ENCODE data around the gene BROX.
"Not testable (repeated sequence)": the region's sequence is repeated elsewhere in the genome, so short reads cannot be mapped to it uniquely, and the experiment has no call there.

Gene BROX, protein sequence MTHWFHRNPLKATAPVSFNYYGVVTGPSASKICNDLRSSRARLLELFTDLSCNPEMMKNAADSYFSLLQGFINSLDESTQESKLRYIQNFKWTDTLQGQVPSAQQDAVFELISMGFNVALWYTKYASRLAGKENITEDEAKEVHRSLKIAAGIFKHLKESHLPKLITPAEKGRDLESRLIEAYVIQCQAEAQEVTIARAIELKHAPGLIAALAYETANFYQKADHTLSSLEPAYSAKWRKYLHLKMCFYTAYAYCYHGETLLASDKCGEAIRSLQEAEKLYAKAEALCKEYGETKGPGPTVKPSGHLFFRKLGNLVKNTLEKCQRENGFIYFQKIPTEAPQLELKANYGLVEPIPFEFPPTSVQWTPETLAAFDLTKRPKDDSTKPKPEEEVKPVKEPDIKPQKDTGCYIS

DNA sequence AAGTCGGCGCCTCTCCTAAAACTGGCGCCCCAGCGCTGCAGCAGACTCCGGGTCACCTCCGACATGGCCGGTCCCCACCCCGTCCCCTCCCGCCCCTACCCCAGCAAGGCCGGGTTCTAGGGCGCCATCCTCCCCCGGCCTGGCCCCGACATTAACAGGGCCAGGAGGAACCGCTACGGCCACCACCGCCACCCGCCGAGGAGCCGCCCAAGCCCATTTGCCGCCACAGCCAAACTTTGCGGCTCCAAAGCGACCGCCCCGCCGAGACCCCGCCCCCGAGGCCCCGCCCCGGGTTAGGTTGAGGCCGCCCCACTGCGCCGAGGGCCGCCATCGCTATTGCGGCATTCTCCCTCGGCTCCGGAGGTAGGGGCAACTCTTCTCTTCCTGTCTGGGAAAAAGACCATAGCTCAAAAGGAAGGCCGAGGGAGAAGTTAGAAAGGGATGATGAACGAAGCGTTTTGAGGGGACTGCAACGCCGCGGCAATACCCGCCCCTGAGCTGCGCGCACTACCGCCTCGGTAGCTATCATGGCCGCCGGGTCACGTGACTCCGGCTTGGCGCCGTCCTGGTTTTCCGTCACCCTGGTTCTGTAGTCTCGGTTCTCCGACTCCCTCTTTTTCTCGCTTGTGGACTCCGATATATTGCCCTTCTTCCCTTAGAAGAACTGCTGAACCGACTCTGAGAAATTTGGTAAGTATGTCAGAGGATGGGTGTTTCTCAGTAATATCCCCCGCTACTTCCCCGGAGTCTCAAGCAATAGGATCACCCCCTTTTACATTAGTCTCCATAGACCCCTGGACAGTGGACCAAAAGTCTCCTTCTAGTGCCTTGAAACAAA, at the start of gene BROX, which contains the start of gene AIDA:
BROX (plus strand) TSS at position 312 of the 838 bp plus-strand sequence. CDS start 3,136 bp downstream, outside the sequence.
AIDA (minus strand) TSS at position 239 of the 838 bp plus-strand sequence; CDS start at position 65, 174 bp downstream.
- DNase-seq, result peak; percentile 76

DNA sequence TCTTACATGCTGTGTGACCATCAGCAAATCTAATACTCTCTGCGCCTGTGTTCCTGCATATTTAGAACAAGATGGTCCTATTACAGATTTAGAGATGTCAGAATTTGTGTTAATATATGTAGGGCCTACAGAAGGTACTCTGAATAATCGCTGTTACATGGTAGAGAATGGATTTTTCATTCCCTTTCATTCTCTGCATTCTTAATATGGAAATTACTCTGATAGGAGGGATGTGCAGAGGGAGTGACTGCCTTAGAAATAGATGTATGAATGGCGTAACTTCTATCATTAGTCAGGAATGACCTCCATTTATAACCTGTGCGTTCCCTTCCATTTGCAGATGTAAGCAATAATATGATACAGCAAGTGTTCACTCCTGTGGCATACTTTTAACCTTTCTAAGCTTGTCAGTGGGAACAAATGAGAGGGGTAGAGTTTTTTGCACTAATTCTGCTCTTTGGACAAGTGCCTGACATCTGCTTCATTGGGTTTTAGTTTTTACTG, 48.9 kb upstream of the BROX start:
- no peak for DNase-seq

DNA sequence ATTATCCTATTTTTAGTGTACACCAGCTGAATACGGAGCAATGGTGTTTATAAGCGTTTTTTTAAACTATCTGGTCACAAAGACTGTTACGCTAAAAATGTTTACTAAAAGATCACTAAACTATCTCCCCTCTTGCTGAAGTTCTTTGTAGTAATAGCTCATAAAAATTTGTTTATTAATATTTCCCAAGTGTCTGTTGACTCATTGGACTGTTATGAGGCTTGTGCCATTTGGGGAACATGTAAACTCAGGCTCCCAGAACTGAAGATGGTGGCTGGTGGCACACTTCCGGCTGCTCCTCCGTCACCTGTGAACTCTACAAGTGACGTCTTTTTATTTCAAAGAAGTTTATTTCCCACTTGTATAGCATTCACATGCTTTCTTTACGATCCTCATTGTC, 46.4 kb upstream of the BROX start:
- no peak for DNase-seq

DNA sequence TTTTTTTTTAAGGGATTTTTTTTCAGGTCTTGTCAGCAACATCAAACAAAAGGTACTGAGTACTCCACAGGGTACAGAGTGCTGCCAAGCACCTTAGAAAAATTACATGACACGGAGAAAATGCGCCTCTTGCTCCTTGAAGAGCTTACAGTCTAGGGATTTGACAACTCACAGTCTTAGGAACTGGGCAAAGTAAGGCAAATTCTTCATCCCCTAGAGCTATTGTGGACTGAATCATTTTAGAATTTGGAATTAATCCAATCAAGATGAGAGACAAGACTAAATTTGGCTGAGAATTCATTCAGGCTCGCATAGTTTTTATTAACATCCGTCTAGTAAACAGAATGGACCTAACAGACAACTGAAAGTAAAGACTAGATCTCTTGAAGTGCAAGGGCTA, 44.2 kb upstream of the BROX start:
- not testable (repeated sequence) for DNase-seq

DNA sequence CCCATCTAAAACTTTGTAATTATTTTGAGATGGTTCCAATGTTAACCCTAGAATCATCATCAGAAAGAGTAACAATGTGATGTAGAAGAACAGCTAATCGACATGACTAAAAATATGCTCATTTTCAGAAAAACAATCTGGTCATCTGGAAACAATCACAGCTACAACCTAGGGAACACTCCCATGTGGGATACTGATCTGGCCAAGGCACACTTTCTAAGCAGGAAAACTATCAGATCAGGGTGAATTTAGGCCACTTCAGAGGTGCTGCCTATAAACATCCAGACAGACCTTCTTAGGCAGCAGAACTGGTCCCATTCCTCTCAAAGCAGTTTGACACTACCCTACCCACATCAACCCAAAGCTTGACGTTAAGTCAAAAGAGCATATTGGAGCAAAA, 43.3 kb upstream of the BROX start:
- DNase-seq, result not testable (repeated sequence)

DNA sequence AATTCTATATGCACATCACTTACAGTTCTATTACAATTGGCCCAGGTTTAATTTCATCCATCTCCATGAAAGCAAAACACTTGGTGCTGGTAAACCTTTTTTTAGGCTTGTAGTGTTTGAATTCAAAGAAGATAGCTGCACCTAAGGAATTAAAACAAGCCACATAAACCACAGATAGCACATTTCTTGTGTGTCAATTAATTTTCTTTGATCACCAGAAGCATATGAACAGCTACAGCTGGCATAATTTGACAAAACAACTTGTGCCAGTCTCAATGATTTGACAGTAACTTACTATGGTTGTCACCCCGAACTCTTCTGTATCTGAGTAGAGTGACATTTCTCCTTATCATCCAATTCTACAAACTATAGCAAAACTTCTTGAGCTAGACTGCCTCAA, 42.3 kb upstream of the BROX start:
- DNase-seq, result no peak

DNA sequence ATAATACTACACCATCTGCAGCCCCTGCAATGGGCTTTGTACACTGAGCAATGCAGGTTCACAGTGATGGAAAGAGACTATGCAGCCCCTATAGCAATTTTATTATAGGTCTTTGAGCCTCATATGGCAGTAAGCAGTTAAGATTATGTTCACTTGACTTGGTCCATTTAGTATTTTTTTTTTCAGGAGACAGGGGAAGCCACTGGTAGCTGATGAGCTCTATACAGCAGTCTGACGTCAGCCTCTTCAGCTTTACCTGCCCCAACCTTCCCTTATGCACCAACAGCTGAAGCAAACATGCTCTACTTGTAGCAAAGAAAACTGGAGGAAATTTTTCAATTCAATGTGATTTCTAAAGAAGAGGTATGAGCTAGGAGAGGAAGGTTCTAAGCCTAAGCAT, 32.3 kb upstream of the BROX start:
- no peak for DNase-seq

DNA sequence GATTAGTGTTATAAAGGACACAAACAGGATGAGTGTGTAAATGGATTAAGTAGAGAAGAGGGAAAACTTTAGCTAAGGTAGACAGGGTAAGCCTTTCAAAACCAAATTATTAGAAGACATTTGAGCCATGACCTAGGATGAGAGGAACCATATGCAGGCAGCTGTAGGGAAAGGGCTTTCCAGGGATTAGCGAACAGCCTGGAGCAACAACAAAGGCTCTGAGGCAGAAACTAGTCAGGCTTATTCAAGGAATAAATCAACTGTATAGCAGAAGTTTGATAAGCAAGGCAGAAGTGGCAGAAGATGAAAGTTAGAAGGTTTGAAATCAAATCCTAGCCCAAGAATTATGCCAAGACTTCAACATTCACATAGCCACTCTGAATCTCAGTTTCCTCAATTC, 21.3 kb upstream of the BROX start:
- no peak for DNase-seq

DNA sequence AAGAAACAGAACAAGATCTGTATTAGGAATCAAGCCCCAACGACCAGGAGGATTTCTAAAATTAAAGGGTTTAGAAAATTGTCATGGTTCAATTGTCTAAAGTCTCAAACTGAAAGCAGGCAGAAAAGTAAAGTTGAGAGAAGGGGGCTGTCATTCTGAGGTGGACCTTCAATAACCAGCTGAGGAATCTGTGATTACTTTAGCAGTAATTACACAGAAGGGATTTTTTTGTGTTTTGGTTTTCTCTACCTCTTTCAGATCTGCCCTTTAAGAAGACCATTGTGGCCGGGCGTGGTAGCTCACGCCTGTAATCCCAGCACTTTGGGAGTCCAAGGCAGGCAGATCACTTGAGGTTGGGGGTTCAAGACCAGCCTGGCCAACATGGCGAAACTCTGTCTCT, 17.4 kb upstream of the BROX start:
- no peak for DNase-seq

DNA sequence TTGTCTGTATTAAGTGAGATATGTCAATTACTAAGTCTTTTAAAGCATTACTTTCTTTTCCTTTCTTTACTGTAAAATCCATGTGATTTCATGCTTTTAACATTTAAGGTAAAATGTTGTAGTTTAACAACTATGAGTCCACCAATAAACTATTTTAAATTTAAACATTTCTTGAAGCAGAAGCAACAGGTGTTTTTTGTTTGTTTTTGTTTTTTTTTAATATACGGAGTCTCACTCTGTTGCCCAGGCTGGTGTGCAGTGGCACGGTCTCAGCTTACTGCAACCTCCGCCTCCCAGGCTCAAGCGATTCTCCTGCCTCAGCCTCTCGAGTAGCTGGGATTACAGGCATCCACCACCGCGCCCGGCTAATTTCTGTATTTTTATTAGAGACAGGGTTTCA, 15.6 kb upstream of the BROX start:
- no peak for DNase-seq

DNA sequence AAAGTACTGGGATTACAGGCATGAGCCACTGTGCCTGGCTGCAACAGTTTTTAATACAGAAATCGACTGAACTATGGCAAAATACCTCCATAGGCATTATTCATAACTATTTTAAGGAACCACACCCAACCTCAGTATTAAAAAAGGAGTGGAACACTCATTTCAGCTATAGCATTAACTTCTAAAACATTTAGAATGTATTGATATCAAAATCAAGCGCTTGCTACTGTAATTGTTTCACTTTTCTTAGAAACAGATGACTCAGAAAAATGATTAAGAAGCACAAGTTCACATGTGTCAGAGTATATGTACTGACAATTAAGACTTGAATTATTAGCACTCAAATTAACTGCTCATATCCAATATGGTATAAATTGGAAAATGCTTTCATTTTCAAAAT, 15.2 kb upstream of the BROX start:
- DNase-seq, result no peak

DNA sequence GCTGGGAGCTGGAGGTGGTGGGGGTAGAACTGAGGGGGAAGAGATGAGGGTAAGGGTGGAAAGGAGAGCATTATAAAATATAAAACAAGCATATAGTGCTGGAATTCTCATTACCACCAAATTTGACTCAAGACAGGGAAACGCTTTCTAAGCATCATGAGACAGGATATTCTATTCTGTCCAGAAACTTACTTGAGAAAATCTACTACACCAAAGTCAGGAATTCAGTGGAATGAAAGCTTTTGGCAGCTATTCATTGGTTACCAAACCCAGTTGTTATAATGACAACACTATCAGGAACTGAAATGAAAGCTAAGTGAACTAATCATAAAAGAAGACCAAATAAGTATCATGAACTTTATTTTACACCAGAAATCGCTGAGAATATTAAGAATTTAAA, 14.5 kb upstream of the BROX start:
- DNase-seq, result no peak

DNA sequence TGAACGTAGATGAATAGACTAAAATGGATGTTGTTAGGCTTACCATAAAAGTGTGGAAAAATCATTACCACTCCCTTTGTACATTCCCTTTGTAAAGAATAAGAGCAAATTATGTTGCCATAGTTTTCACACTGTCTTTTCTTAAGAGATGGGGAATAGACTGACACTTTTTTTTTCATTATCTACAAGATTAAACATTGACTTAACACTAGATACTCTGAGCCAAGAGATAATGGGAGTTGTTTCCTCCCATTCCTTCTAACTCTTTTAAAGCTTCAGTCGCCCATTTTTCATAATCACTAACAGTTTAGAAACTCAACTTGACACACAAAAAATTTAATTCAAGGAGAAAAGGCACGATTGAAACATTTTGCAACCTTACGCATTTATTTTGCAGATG, 10.2 kb upstream of the BROX start:
- DNase-seq, result no peak

DNA sequence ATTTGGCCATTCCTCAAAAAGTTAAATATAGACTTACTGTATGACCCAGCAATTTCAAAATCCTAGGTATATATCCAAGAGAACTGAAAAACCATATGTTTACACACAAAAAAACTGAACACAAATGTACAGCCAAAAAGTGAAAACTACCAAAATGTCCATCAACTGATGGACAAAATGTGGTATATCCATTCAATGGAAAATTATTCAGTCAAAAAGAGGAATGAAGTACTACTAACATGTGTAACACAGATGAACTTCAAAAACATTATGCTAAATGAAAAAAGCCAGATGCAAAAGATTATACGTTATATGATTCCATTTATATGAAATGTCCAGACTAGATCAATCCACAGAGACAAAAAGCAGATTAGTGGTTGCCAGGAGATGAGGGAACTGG, 8.1 kb upstream of the BROX start:
- no peak for DNase-seq

DNA sequence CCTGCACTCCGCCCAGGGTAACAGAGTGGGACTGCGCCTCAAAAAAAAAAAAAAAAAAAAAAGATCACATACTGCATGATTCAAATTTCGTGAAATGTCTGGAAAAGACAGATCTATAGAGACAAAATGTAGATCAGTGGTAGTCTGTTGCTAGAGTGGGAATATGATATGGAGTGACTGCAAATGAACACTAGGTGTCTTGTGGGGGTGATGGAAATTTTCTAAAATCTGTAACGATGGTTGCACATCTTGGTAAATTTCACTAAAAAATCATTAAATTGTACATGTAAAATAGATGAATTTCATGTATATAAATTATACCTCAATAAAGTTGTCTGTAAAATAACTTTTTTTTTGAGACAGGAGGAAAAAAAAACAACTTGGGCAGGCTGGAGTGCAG, 5.5 kb upstream of the BROX start:
- no peak for DNase-seq

DNA sequence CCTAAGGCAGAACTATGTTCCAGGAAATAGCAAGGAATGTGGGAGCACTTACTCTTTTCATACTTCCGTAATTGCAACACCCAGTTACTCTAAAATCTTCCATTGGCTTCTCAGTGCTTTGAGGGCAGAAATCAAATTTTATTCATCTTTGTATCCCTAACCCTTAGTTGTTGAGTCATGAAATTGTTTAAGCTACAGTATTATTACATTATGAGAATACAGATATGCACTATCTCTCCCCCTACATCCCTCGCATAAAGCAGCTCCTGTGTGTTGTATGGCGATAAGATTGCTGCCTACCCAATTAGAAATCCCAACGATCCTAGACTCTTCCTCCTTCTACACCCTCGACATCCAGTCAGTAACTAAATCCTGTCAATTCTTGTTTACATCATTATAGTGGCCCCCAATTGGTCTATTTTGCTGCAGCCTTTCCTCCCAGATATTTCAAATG, 2.6 kb upstream of the BROX start:
- no peak for DNase-seq

DNA sequence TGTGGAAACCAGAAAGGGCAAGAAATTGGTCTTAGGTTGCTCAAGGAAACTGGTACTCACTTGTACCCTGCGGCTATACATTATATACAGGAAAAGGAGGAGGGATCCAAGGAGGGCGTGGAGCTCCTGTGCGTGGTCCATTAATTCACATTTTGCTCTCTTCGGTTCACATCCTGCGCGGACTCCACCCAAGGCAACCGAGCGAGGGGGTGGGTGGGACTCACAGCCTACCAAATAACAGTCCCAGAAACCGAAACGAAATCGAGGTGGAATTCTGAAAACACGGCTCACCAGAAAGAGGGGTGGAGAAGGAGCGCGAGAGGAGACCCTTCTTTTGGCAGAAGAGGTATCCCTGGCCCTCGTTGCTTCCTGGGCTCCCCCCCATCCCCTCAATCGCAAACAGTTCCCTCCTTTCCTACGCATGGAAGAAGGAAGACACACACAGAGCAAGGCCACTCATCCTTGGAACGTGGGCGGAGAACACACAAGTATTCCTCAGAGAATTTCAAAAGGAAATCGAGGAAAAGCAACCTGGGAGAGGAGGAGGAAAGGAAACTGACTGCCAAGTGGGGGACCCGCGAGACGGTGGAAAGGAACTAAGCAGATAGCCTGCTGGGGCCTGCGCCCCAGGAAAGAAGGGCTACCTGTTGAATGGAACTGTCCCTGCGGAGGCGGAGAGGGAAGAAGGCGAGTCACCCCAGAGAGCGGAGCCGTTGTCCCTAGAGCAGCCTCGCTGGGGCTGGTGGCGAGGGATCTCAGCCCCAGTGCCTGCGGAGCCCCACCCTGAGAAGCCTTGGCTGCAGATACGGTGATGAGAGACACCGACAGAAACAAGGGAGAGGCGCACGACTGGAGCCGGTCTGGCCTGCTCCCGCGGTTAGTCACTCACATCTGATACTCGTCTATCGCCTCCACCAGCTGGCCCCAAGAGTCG, 778 bp upstream of the BROX start:
- peak; percentile 39 for DNase-seq

DNA sequence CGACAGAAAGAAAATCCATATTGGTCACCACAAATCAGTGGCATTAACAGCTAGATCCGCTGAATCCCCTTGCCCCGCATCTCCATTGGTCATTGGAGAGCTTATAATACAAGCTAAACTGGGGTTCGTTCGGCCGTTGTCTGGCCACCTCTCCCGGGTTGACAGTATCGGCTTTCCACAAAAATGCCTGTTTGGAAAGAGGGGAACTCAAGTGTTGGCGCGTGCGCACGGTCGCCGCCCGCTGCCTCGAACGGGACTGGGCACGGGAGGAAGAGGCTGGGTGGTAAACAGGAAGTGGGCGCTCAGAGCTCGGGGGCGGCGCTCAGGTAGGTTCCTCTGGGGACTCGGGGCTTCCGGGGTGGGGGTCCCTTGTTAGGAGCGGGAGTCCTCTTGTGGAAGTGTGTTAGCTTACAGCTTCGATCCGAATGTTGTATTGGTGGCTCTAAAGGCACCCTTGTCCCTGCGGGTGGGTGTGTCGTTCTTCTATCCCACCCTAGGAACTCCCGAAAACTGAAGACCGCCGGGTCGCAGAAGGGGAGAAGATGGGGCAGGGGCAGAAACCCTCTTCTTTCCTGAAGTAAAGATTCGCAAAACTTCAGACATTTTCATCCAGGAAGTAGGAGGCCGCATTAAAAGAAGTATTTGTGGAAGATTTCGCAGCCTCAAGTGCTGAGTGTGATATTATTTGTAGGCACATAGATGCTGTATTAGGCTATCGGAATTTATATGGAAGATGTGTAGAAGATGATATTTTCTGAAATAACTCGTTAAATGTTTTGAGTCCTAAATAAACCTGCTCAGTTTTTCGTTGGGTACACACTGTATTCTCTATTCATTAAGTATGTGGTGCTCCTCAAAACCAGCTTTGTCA, 962 bp downstream of the BROX start:
- peak; percentile 92 for DNase-seq

DNA sequence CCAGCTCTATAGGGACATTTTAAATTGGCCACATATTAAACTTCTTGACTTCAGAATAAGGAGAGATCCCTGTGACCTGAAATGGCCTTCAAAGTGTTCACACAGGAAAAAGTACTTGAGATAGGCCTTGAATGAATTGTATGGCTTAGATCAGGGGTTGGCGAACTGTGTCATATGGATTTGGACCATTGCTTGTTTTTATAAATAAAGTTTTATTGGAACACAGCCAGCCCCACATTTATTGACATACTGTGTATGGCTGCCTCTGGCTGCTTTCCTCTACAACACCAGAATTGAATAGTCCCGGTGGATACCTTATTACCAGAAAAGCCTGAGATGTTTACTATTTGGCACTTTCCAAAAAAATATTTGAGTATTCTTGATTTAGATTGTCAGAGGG, 4.0 kb downstream of the BROX start:
- DNase-seq, result no peak

DNA sequence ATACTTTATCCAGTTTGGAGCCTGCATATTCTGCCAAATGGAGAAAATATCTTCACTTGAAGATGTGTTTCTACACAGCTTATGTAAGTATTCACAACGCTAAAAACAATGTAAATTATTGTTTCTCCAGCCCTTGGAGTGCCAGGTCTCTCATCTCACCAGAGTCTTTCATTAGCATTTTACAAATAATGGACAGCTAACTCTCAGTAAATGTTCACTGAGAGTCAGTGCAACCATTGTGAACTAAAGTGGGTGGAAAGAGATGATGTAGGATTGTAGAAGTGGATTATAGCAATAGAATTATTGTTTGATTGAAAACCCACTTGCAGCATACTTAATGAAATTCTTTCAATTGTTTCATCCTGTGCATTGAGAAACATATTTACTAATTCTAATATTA, 16.4 kb downstream of the BROX start:
- no peak for DNase-seq

DNA sequence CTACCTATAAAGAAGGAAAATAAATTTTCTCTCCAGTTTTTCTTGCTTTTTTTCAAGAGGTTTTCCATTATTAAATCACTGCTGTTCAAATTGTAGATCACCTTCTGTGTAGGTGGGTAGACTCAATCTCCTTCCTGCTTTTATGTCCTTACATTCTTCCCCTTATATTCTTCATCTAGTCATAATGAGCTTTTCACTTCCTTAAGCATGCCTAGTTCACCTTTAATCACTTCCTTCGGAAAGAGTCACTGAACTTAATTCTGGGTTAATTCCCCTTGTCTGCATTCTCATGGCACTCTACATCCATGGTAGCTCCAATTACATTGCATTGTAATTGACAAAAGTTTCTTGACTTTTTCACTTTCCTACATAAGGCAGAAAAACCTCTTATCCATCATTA, 18.5 kb downstream of the BROX start:
- DNase-seq, result no peak
